Limb (tissue), 2 donors: Measurements from ENCODE around the gene RGR.

Source experiments
- DNase-seq, 2 donors: peaks; one replicate each; pipeline ENCODE4 v3.0.0-alpha.2; 2016; ENCODE audit errors: extremely low spot score in 2 of 2

RGR gene

DNA sequence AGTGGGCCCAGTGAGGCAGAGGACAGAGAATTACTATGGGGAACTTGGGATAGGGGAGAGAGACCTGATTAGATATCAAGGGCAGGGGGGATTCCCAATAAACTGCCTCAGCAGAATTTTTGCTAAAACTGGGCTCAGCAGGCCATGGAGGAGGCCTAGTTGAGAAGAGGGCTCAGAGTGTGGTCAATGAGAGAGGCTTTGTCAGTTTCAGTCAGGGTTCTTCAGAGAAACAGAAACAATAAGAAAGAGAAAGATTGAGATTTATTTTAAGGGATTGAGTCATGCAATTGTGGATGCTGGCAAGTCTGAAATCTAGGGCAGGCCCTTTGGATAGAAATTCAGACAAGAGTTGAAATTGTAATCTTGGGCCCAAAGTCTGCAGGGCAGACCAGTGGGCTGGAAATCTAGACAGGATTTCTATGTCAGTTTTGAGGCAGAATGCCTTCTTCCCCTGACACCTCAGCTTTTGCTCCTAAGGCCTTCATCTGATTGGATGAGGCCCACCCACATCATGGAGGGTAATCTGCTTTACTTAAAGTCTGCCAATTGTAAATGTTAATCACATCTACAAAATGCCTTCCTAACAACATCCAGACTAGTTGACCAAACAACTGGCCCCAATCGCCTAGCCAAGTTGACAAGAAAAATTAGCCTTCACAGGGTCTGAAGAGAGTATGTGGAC is 50.1 kb downstream of the RGR start:
- no peak for DNase-seq

DNA sequence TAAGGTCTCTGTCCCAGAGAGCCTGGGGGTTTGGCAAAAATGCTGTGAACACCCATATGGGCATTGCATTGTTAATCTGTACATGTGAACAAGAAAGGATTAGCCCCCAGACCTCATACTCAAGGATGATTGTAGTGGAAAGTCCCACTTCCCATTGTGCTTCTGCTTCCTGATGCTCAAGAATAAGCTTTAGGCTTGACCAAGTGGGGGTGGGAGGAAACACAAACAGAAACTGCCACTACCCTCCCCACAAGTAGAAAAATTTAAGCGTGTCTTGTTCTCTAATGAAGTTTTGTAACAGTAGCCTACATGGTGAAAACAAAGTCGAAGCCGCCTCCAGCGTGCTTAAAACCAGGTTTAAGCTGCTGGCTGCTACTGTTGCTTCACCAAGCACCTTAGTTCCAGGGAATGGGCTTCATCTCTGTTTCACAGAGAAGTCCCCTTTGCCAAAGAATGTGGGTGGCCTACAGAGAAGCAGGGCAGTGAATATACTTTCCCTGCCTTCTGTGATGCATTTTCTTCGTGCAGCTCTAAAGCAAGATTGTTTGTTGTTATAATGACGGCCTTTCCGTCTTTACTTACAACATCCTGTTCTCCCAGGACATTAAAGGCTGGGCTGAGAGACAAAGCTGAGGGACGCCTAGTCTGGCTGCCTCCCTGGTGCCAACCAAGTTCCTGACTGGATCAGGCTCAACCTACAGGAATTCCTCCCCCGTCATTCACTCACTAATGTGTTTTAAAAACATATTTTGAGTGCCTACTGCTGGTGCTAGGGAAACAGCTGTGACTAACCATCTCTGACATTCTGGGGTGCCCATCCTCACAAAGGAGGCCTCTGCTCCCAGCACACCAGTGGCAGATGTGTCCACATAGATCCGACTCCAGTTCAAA is 51.5 kb downstream of the RGR start:
- no peak for DNase-seq

DNA sequence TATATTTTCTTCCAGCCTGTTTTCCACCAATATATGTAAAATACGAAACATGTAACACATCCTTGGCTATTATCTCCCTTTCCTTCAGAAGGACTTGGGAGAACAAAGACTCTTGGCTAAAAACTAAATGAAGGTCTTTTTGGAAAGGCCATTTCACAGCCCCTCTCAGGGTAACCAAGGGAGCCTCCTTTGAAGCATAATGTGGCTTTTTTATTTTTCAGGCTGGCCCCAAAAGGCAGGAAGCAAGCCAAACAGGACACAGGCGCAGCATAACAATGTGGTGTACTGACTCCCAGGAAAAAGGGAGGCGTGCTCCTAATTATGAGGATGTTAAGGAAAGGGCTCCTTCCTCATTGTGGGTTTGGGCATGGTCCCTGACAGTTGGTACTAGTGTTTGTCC is 53.2 kb downstream of the RGR start:
- no peak for DNase-seq

DNA sequence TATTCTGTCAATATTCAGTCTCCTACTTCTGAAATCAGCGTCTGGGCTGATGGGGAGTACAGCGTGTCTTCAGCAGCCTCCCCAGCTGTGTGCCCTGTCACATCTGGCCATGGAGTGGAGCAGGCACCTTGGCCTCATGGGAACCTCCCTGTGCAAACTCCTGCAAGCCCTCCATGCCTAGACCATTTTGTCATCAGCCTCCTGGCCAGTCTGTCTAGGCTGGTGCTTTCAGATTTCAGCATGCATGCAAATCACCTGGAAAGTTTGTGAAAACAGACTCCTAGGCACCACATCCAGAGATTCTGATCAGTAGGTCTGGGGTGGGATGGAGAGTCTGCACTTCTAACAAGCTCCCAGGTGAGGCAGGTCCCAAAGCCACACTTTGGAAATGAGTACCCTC is 57.4 kb downstream of the RGR start:
- DNase-seq, result no peak

DNA sequence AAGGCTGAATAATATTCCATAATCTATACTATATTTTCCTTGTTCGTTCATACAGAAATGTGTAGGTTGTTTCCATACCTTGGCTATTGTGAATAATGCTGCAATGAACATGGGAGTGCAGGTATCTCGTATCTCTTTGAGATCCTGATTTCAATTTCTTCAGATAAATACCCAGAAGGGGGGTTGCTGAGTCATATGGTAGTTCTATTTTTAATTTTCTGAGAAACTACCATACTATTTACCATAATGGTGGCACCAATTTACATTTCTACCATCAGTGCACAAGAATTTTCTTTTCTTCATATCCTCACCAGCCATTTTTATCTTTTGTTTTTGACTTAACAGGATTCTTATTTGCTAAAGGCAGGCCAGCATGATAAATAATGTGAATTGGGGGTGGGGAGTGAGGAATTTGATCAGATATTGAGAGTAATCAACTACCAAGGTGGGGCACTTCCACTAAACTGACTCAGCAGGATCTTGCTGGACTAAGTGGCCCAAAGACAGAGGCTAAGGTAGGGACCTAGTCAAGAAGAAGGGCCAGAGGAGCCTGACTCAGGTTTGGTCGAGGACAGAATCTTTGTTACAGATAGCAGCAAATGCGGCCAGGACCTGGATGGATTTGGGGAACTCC is 62.0 kb downstream of the RGR start:
- DNase-seq, result no peak

DNA sequence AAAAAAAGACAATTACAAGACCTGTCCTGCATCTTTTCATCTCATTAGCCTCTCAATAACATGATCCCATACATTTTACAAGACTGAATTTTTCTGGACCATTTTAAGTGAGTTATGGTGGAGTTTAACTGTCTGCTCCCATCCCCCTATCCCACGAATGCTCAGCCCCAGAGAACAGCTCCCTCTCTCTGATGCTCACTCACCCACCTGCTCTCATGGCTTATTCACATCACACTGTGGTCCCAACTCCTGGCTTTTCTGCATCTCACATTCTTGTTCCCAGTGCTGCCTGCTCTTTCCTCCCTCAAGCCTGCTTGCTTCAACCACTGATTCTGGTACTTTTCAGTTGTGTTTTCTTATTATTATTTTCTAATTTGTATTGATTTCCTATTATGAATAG is 63.2 kb downstream of the RGR start:
- no peak for DNase-seq

DNA sequence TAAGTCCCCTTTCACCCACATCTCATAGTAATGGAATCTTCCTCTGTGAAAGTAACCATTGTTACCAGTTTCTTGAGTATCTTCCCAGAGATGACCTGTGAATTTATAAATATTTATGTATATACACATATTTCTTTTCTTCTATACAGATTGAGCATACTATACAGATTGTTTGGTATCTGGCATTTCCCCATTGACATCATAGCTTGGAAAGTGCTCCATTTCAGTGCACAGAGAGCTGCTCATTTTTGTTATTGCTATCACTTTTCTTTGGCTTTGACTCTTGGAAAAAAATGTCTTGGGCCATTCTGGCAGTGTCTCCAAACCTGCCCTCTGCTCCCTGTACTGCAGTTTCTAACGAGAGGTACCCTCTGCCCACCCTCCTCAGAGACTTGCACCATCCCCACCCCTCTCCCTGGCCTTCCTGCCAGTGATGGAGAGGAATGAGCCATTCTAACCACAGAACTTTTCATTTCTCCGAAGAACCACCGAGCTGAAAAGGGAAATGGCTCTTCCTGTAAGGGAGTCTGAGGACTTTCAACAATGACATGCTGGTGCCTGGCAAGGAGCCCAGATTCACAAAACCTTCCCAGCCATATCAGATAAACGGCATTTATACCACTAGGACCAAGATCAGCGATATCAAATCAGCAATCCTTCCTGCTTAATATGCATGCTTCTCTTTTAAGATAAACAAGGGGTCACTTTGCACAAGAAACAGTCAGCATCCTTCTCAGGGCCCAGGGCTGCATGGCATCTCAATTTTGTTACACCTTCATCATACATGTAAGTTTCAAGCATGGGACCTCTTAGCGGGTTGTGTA is 63.8 kb downstream of the RGR start:
- no peak for DNase-seq
